Measurements from ENCODE around the gene BICRAL.

DNA sequence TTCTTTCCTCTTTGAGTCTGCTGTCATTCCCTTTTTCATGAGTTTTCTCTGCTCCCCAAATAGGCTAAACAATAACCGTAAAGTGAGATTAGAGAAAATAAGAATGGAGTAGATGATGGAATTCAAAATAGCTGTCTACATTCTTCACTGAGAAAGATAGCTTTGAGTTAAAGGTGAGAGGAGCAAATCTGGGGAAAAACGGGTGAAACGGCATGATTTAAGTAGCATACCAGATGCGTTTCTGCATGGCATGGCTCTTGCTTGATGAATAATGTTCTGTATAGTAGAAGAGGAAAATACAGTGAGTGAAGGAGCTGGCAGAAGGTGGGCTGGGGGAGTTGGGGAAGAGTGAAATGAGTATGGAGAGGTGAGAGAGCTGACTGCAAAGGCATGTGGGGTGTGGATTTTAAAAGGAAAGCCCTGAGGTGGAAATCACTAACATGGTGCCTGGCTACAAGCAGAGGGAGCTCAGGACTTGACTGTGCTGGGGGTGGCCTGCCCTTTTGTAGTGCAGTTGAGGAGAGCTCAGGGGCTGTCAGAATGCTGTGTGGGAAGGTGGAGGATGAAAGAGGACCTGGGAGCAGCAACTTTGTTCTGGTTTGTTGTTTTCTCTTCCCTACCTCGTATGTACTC lies 8.8 kb downstream of the BICRAL start:
- TF ChIP-seq, protein P1, sequence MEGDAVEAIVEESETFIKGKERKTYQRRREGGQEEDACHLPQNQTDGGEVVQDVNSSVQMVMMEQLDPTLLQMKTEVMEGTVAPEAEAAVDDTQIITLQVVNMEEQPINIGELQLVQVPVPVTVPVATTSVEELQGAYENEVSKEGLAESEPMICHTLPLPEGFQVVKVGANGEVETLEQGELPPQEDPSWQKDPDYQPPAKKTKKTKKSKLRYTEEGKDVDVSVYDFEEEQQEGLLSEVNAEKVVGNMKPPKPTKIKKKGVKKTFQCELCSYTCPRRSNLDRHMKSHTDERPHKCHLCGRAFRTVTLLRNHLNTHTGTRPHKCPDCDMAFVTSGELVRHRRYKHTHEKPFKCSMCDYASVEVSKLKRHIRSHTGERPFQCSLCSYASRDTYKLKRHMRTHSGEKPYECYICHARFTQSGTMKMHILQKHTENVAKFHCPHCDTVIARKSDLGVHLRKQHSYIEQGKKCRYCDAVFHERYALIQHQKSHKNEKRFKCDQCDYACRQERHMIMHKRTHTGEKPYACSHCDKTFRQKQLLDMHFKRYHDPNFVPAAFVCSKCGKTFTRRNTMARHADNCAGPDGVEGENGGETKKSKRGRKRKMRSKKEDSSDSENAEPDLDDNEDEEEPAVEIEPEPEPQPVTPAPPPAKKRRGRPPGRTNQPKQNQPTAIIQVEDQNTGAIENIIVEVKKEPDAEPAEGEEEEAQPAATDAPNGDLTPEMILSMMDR (IDR thresholded peaks at IDR 0.05) = no peak
- TF ChIP-seq POLR2A (IDR thresholded peaks at IDR 0.05) = no peak

All from right lobe of liver (tissue), 4 donors.